C4-2B (cell line): ENCODE results near the gene FAM163B.

Experiments used
- ZFX ChIP-seq: fragments of 450-650 bp; IDR thresholded peaks from 2 replicates; pipeline ENCODE4 v1.6.1; 2017
- TF ChIP-seq, protein P1 (sequence below): fragments of 450-650 bp; conservative IDR thresholded peaks from 2 replicates; pipeline ENCODE4 v1.5.1; 2017; ENCODE audit warnings: mild to moderate bottlenecking

DNA sequence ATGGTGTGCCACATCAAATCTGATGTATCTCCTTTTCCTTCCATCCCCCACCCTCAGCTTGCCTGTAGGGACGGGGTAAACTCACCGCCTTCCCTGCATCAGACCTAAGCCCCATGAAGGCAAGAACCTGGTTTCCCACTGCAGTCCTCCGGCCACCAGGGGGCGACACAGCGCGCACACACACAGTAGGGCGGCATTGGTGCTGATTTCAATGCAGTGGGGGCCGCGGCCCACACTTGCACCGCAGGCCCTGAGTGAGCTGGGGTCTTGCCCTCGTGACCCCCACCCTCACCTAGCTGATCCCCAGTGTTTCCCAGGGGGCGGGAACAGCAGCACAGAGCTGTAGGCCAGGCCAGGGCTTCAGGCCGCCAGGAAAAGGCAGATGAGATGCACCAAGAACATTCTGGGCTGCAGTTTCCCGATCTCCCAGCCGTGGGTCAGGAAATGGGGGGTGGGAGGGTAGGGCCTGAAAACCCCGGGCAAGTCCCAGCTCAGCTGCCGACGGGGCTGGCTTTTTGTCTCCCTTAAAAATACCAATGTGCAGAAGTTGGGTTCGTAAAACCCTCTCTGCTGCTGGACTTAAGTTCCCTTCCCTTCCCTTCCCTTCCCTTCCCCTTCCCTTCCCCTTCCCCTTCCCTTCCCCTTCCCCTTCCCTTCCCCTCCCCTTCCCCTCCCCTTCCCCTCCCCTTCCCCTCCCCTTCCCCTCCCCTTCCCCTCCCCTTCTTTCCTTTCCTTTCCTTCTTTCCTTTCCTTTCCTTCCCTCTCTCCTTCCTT, 19.5 kb downstream of the FAM163B start:
- TF ChIP-seq, protein P1, sequence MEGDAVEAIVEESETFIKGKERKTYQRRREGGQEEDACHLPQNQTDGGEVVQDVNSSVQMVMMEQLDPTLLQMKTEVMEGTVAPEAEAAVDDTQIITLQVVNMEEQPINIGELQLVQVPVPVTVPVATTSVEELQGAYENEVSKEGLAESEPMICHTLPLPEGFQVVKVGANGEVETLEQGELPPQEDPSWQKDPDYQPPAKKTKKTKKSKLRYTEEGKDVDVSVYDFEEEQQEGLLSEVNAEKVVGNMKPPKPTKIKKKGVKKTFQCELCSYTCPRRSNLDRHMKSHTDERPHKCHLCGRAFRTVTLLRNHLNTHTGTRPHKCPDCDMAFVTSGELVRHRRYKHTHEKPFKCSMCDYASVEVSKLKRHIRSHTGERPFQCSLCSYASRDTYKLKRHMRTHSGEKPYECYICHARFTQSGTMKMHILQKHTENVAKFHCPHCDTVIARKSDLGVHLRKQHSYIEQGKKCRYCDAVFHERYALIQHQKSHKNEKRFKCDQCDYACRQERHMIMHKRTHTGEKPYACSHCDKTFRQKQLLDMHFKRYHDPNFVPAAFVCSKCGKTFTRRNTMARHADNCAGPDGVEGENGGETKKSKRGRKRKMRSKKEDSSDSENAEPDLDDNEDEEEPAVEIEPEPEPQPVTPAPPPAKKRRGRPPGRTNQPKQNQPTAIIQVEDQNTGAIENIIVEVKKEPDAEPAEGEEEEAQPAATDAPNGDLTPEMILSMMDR, result peak; percentile 88
- TF ChIP-seq ZFX, result no peak
